Heart left ventricle (tissue), 16 donors: ENCODE results near the gene CNFN. TPM values are rescaled to one million over a fixed set of nuclear protein-coding genes. Genes with fewer than 3 reads are reported as not detected.

ENCODE experiments used
- ATAC-seq, 4 donors: fragments of 200-7000 bp; cut with Tn5 transposase; one replicate each; pipeline ENCODE4 v1.9.1; 2020 to 2022; ENCODE audit warnings: moderate library complexity in 4 of 4, mild to moderate bottlenecking in 3 of 4, moderate number of reproducible peaks in 1 of 4
- DNase-seq, 5 donors: peaks; one replicate each; pipeline ENCODE4 v3.0.0-alpha.2; 2020
- H3K27ac ChIP-seq, 12 donors: fragments of 200-600 bp; sonication (generic) in 4 of 12; one replicate each; pipeline versions ENCODE4 v1.5.0 to v1.8.0; 2016 to 2022; ENCODE audit warnings: mild to moderate bottlenecking in 2 of 12
- H3K27me3 ChIP-seq, 9 donors: fragments of 200-600 bp; sonication (generic) in 2 of 9; one replicate each; pipeline versions ENCODE4 v1.5.1 to v1.8.0; 2016 to 2022; ENCODE audit warnings: mild to moderate bottlenecking in 3 of 9
- H3K36me3 ChIP-seq, 9 donors: fragments of 200-600 bp; sonication (generic) in 2 of 9; one replicate each; pipeline versions ENCODE4 v1.5.0 to v1.8.0; 2018 to 2022; ENCODE audit warnings: mild to moderate bottlenecking in 2 of 9
- H3K4me1 ChIP-seq, 12 donors: fragments of 200-600 bp; sonication (generic) in 4 of 12; one replicate each; pipeline versions ENCODE4 v1.5.0 to v1.8.0; 2016 to 2022; ENCODE audit warnings: mild to moderate bottlenecking in 3 of 12
- H3K4me3 ChIP-seq, 12 donors: fragments of 200-600 bp; sonication (generic) in 4 of 12; one replicate each; pipeline versions ENCODE4 v1.5.0 to v1.8.0; 2017 to 2022; ENCODE audit warnings: mild to moderate bottlenecking in 9 of 12, moderate library complexity in 4 of 12
- H3K9me3 ChIP-seq, 12 donors: fragments of 200-600 bp; sonication (generic) in 4 of 12; one replicate each; pipeline versions ENCODE4 v1.5.0 to v1.8.0; 2016 to 2022; ENCODE audit warnings: mild to moderate bottlenecking in 1 of 12
- CTCF ChIP-seq, 12 donors: fragments of 200-600 bp; sonication (generic) in 4 of 12; IDR thresholded peaks; one replicate each; pipeline versions ENCODE4 v1.5.0 to v1.8.0; 2018 to 2022; ENCODE audit warnings: antibody characterized with exemption in 12 of 12, mild to moderate bottlenecking in 5 of 12
- POLR2A ChIP-seq, 2 donors: fragments of 450-650 bp; IDR thresholded peaks; one replicate each; pipeline ENCODE4 v1.6.1; 2017; ENCODE audit warnings: antibody characterized with exemption in 2 of 2, mild to moderate bottlenecking in 2 of 2, moderate library complexity in 2 of 2
- WGBS, 4 donors: extraction: QIAGEN DNeasy Blood & Tissue Kit in 2 of 4; methylation state at CpG; one replicate each; pipeline versions ENCODE4 v1.1.5 to v1.1.7; 2013 to 2018; 5-methylcytosine and 5-hydroxymethylcytosine counted together
- intact Hi-C, 10 donors: fragments of 100-400 bp; cut with DNase I; formaldehyde crosslinking; loops; one replicate each; pipeline versions ENCODE4 v1.11.1 to v1.14.2; 2022
- polyA plus RNA-seq, 2 donors: library from polyadenylated mRNA; stranded (reverse); fragments of 200-250 nt; gene quantifications; one replicate each; pipeline ENCODE4 v1.2.3, GENCODE V29; 2013
- total RNA-seq, 9 donors: library from RNA; depleted of rRNA in 2 of 9; stranded (reverse); fragments of >200 nt in 2 of 9; fragmentation: NEBNext Ultra II Directional in 3 of 9; extraction: Animal tissue kit (Norgen Biotek cat#: 25700) in 3 of 9; gene quantifications; one replicate each; pipeline versions ENCODE4 v1.1.0 to v1.2.4, GENCODE V29; 2016 to 2023
- donor health status: ischemic (EF 13 %, LVEDD 7.1; RV severe dilation, severe dysfunction).
- donor health status: healthy with polysubstance abuse.
- donor health status: DM: no; HTN: yes; CAD: no.
- donor health status: DM: no; HTN: no; CAD: no.
- donor health status: ischemic (EF 25% LVEDD 6.9; RV normal size, moderate dysfunction).
- donor health status: ischemic (EF 25% LVEDD 5.7; RV mildly dilated, moderate dysfunction).
- donor health status: healthy.
- donor health status: DM: yes; HTN: yes; CAD: no.
- donor health status: ischemic (EF 35%, LVEDD 5.7; RV mildly dilated, moderate dysfunction).
- donor health status: nonischemic (EF 11% LVEDD 7.7; RV severe dilation, severe dysfunction).
- donor health status: DM: yes; HTN: yes; CAD: no.
- donor health status: PGD.
- donor health status: ischemic (EF 29% LVEDD 5.4; RV normal size, mild dysfunction).
- donor health status: nonischemic (EF 23%, LVEDD 6.1; RV moderate dilation, normal function).

CNFN gene
- total and polyA plus RNA-seq, 11 donors = 0.62 to 2.9 (median 1.1) TPM; not detected in 5

- Histone ChIP-seq H3K36me3 (peaks cover 0 to 47% (median 27%) of the 10 kb centered on the region in 9 donors), H3K4me3 (no peak overlapping the region), H3K9me3 (no peaks in the 10 kb centered on the region), H3K27ac (no peak overlapping the region), H3K27me3 (no peaks in the 10 kb centered on the region), H3K4me1 (peaks cover 4 to 38% (median 21%) of the 10 kb centered on the region in 12 donors)
- DNase-seq = peak in 1 of 5 donors; percentile 19
- 97 to 100% (median 98%) methylated on average over 10 of the region's 10 CpGs for WGBS, 4 donors
- ATAC-seq = no peak
- no peak for TF ChIP-seq POLR2A (IDR thresholded peaks at IDR 0.05)
- TF ChIP-seq CTCF (IDR thresholded peaks at IDR 0.05) = no peak
- intact Hi-C loops = no loop called here
Measured at GRCh38 chr19:42407816-42408175, 17.7 kb upstream of the CNFN start.

GRCh38 chr19:42407085-42407815 lies 17.2 kb upstream of the CNFN start:
- Histone ChIP-seq H3K4me1 (peaks cover 4 to 38% (median 18%) of the 10 kb centered on the region in 12 donors), H3K27ac (no peak overlapping the region), H3K36me3 (peaks cover 0 to 47% (median 27%) of the 10 kb centered on the region in 9 donors), H3K4me3 (no peak overlapping the region), H3K27me3 (no peaks in the 10 kb centered on the region), H3K9me3 (no peaks in the 10 kb centered on the region)
- DNase-seq (peak in 2 of 5 donors; percentile 26 to 52), ATAC-seq (no peak)
- intact Hi-C loops = no loop called here
- WGBS, 4 donors = 87 to 93% (median 92%) methylated on average over 20 to 30 of the region's 30 CpGs
- TF ChIP-seq CTCF (IDR thresholded peaks at IDR 0.05) (no peak), POLR2A (IDR thresholded peaks at IDR 0.05) (no peak)

GRCh38 chr19:42406111-42406510 lies 16.0 kb upstream of the CNFN start:
- Histone ChIP-seq H3K4me3 (no peak overlapping the region), H3K27ac (no peak overlapping the region), H3K36me3 (peaks cover 0 to 47% (median 27%) of the 10 kb centered on the region in 9 donors), H3K9me3 (no peaks in the 10 kb centered on the region), H3K4me1 (peaks cover 4 to 45% (median 19%) of the 10 kb centered on the region in 12 donors), H3K27me3 (no peaks in the 10 kb centered on the region)
- WGBS, 4 donors = 95 to 100% (median 96%) methylated on average over 1 to 11 of the region's 11 CpGs
- intact Hi-C loops = no loop called here
- DNase-seq (no peak), ATAC-seq (no peak)
- TF ChIP-seq CTCF (IDR thresholded peaks at IDR 0.05) = no peak
- no peak for TF ChIP-seq POLR2A (IDR thresholded peaks at IDR 0.05)

GRCh38 chr19:42403586-42403985 lies 13.5 kb upstream of the CNFN start:
- no peaks in the 10 kb centered on the region for H3K27me3 ChIP-seq
- intact Hi-C loops = loop anchor here in 1 of 10 donors (5.0 kb wide), 1 partner anchor 76 kb away; the partner anchor contains the start of gene MEGF8
- H3K36me3 ChIP-seq = peaks cover 0 to 38% (median 18%) of the 10 kb centered on the region in 9 donors
- H3K4me1 ChIP-seq = peaks cover 0 to 25% (median 10%) of the 10 kb centered on the region in 12 donors
- WGBS, 4 donors = 95 to 97% (median 97%) methylated on average over 10 of the region's 10 CpGs
- ATAC-seq (no peak), DNase-seq (no peak)
- no peak overlapping the region for H3K27ac ChIP-seq
- no peak for TF ChIP-seq POLR2A (IDR thresholded peaks at IDR 0.05)
- H3K9me3 ChIP-seq = no peaks in the 10 kb centered on the region
- H3K4me3 ChIP-seq = no peak overlapping the region
